Spleen (tissue), 7 donors: ENCODE data around the gene GALNT3.

ENCODE experiments used
- POLR2A ChIP-seq, 3 donors: fragments of 450-650 bp; IDR thresholded peaks; one replicate each; pipeline ENCODE4 v1.5.1; 2017; ENCODE audit warnings: antibody characterized with exemption in 3 of 3, mild to moderate bottlenecking in 1 of 3
- POLR2AphosphoS5 ChIP-seq, 3 donors: sonication (generic); formaldehyde crosslinking; IDR thresholded peaks; one replicate each; pipeline ENCODE4 v1.5.1; 2017; ENCODE audit warnings: antibody characterized with exemption in 3 of 3
- TF ChIP-seq, protein P1 (sequence below), 11 experiments: fragments of 200-600 bp in 7 of 11; fragments of 450-650 bp in 4 of 11; sonication (generic) in 4 of 11; IDR thresholded peaks in 8 of 11; conservative IDR thresholded peaks in 3 of 11; 1 replicate in 7 of 11; 2 replicates in 4 of 11; pipeline versions ENCODE4 v1.4.0 to v1.8.0; 2016 to 2021; ENCODE audit warnings: antibody characterized with exemption in 11 of 11, inconsistent platforms in 4 of 11, mild to moderate bottlenecking in 1 of 11
- donor health status: DM: no; HTN: no; CAD: no; lungs with moderate emphysema.
- donor health status: DM: no; HTN: no; CAD: no.
- donor health status: DM: no; HTN: no; CAD: no.

DNA sequence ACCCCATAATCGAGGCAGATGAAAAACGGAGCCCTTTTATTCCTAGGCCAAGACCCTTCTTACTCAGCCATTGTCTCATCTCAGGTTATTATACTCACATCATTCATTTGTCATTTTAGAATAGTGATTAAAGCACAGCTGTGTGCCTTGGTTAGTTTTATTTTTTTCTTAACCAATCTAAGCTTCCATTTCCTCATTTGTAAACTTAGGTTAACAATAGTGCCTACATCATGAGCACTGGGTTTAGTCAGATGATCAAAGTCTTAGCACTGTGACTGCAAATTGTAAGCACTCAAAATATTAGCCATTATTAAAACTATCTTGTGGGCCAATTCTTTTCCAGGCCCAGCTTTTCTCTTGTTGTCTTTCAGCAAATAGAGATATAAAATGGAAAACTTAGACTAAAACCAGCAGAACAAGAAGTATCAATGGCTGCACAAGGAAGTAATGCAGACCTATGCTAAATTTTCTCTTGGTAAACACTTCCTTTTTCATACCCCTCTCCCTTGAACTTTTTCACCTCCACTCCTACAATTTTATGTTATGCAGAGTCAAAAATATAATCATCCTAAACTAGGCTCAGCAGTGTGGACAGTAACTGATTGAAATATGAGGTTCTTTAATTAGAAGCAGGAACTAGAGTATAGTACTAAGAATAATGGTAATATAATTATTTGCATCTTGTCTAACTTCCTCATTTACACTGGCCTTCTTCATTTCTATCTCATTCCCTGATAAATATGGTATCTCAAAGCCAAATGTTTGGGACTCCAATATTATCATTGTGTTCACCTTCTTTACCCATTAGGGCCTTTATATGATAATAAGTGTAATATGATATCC, 21.5 kb upstream of the GALNT3 start:
- TF ChIP-seq POLR2A (IDR thresholded peaks at IDR 0.05) (no peak), POLR2AphosphoS5 (IDR thresholded peaks at IDR 0.05) (no peak)
- TF ChIP-seq, protein P1, sequence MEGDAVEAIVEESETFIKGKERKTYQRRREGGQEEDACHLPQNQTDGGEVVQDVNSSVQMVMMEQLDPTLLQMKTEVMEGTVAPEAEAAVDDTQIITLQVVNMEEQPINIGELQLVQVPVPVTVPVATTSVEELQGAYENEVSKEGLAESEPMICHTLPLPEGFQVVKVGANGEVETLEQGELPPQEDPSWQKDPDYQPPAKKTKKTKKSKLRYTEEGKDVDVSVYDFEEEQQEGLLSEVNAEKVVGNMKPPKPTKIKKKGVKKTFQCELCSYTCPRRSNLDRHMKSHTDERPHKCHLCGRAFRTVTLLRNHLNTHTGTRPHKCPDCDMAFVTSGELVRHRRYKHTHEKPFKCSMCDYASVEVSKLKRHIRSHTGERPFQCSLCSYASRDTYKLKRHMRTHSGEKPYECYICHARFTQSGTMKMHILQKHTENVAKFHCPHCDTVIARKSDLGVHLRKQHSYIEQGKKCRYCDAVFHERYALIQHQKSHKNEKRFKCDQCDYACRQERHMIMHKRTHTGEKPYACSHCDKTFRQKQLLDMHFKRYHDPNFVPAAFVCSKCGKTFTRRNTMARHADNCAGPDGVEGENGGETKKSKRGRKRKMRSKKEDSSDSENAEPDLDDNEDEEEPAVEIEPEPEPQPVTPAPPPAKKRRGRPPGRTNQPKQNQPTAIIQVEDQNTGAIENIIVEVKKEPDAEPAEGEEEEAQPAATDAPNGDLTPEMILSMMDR (IDR thresholded peaks at IDR 0.05 in 8 of 11, conservative IDR thresholded peaks at IDR 0.05 in 3 of 11), result no peak
